22Rv1 (cell line): ENCODE measurements around the gene TSPYL1.

Experiments
- CTCF ChIP-seq: fragments of 450-650 bp; IDR thresholded peaks from 2 replicates; pipeline ENCODE4 v1.5.1; 2017; ENCODE audit warnings: mild to moderate bottlenecking
- ZFX ChIP-seq: fragments of 450-650 bp; IDR thresholded peaks from 2 replicates; pipeline ENCODE4 v1.6.1; 2017; ENCODE audit warnings: antibody characterized with exemption, borderline replicate concordance

GRCh38 chr6:116316772-116317467 lies 37.2 kb upstream of the TSPYL1 start:
- TF ChIP-seq CTCF (no peak), ZFX (no peak)
